IMR-90 (cell line): Measurements from ENCODE around the gene NFATC1. TPM values are rescaled to one million over a fixed set of nuclear protein-coding genes. Genes with fewer than 3 reads are reported as not detected.

Experiments used
- ATAC-seq: fragments of 200-7000 bp; cut with Tn5 transposase; 2 replicates; pipeline ENCODE4 v1.9.1; 2020; ENCODE audit warnings: low read depth, mild to moderate bottlenecking, moderate library complexity
- BruUV-seq: library from RNA; stranded (reverse); fragments of 400-500 nt; replicated peaks from 2 replicates; lab custom pipeline; 2021; lab: Mats Ljungman, UMichigan
- CTCF ChIA-PET: fragments of 300-600 bp; formaldehyde crosslinking; extraction: SDS; loops from one replicate; lab custom pipeline; 2021; ENCODE audit warnings: antibody characterized with exemption; lab: Yijun Ruan, JAX
- POLR2A ChIA-PET: fragments of 300-600 bp; sonication (Branson Sonifier 250); formaldehyde crosslinking; loops from one replicate; lab custom pipeline; 2022; ENCODE audit warnings: antibody characterized with exemption; ENCODE audit not compliant: unreplicated experiment; lab: Charles Lee
- DNase-seq: peaks from one replicate; pipeline ENCODE4 v3.0.0; 2013
- H2AFZ ChIP-seq: replicated peaks from 2 replicates; pipeline ENCODE3; 2013; ENCODE audit warnings: low read length, mild to moderate bottlenecking; ENCODE audit not compliant: poor library complexity
- H2AK5ac ChIP-seq: 2 replicates; pipeline ENCODE4 v1.6.1; 2013; ENCODE audit warnings: low read depth, low read length, inconsistent platforms
- H2AK9ac ChIP-seq: replicated peaks from 2 replicates; pipeline ENCODE3; 2013; ENCODE audit warnings: mild to moderate bottlenecking, low read depth, low read length, moderate library complexity; ENCODE audit not compliant: poor library complexity
- H2BK120ac ChIP-seq: 2 replicates; pipeline ENCODE4 v1.6.1; 2013; ENCODE audit warnings: low read depth, low read length, inconsistent platforms
- H2BK15ac ChIP-seq: 3 replicates; pipeline ENCODE4 v1.6.1; 2013; ENCODE audit warnings: low read depth, low read length, inconsistent platforms
- H2BK20ac ChIP-seq: 2 replicates; pipeline ENCODE4 v1.6.1; 2013; ENCODE audit warnings: low read depth, mild to moderate bottlenecking, inconsistent platforms, low read length, moderate library complexity
- H2BK5ac ChIP-seq: 2 replicates; pipeline ENCODE4 v1.6.1; 2013; ENCODE audit warnings: mild to moderate bottlenecking, low read depth, low read length, inconsistent platforms; ENCODE audit not compliant: poor library complexity, severe bottlenecking
- H3K14ac ChIP-seq: replicated peaks from 2 replicates; pipeline ENCODE4 v1.6.1; 2013; ENCODE audit warnings: low read depth, low read length, inconsistent platforms
- H3K18ac ChIP-seq: 2 replicates; pipeline ENCODE4 v1.6.1; 2013; ENCODE audit warnings: low read depth, low read length, control low read depth
- H3K23ac ChIP-seq: 2 replicates; pipeline ENCODE4 v1.6.1; 2013; ENCODE audit warnings: low read depth, low read length, inconsistent platforms
- H3K27ac ChIP-seq: 2 replicates; pipeline ENCODE4 v1.5.1; 2013; ENCODE audit warnings: mild to moderate bottlenecking, control low read depth, low read length; ENCODE audit not compliant: insufficient read depth
- H3K27me3 ChIP-seq: 2 replicates; pipeline ENCODE4 v1.6.1; 2013; ENCODE audit warnings: low read length; ENCODE audit not compliant: control insufficient read depth, insufficient read depth
- H3K36me3 ChIP-seq: 2 replicates; pipeline ENCODE4 v1.6.1; 2013; ENCODE audit warnings: low read length, mixed read lengths; ENCODE audit not compliant: control insufficient read depth, insufficient read depth
- H3K4ac ChIP-seq: 2 replicates; pipeline ENCODE4 v1.6.1; 2013; ENCODE audit warnings: low read depth, low read length, inconsistent platforms
- H3K4me1 ChIP-seq: 2 replicates; pipeline ENCODE4 v1.6.1; 2013; ENCODE audit warnings: low read length, mixed read lengths; ENCODE audit not compliant: control insufficient read depth, insufficient read depth
- H3K4me2 ChIP-seq: 2 replicates; pipeline ENCODE4 v1.6.1; 2013; ENCODE audit warnings: low read depth, mild to moderate bottlenecking, control low read depth, low read length, moderate library complexity
- H3K4me3 ChIP-seq: 2 replicates; pipeline ENCODE4 v1.5.1; 2013; ENCODE audit warnings: low read depth, mild to moderate bottlenecking, control low read depth, low read length, moderate library complexity; ENCODE audit not compliant: insufficient read depth
- H3K56ac ChIP-seq: 2 replicates; pipeline ENCODE4 v1.6.1; 2013; ENCODE audit warnings: low read length, inconsistent platforms; ENCODE audit not compliant: insufficient read depth; ENCODE audit errors: extremely low read depth
- H3K79me1 ChIP-seq, 2 experiments: 2 replicates each; pipeline ENCODE4 v1.6.1; 2013; ENCODE audit warnings: low read length in 2 of 2, inconsistent platforms in 1 of 2, low read depth in 1 of 2
- H3K9ac ChIP-seq: 2 replicates; pipeline ENCODE4 v1.6.1; 2013; ENCODE audit warnings: low read depth, low read length, control low read depth
- H3K9me1 ChIP-seq: 2 replicates; pipeline ENCODE4 v1.6.1; 2013; ENCODE audit warnings: low read length, inconsistent platforms; ENCODE audit not compliant: insufficient read depth
- H3K9me3 ChIP-seq: 2 replicates; pipeline ENCODE4 v1.6.1; 2013; ENCODE audit warnings: low read length; ENCODE audit not compliant: control insufficient read depth, insufficient read depth
- H4K20me1 ChIP-seq: 2 replicates; pipeline ENCODE4 v1.6.1; 2013; ENCODE audit warnings: low read length, inconsistent platforms; ENCODE audit not compliant: insufficient read depth
- H4K5ac ChIP-seq: 2 replicates; pipeline ENCODE4 v1.6.1; 2013; ENCODE audit warnings: mild to moderate bottlenecking, low read depth, low read length, control low read depth
- H4K8ac ChIP-seq, 2 experiments: 2 replicates each; pipeline ENCODE4 v1.6.1; 2013; ENCODE audit warnings: low read depth in 2 of 2, low read length in 2 of 2, control low read depth in 1 of 2, inconsistent platforms in 1 of 2
- H4K91ac ChIP-seq: 2 replicates; pipeline ENCODE4 v1.6.1; 2013; ENCODE audit warnings: low read depth, low read length, inconsistent platforms; ENCODE audit not compliant: insufficient read depth
- BHLHE40 ChIP-seq: fragments of 150-350 bp; IDR thresholded peaks from 2 replicates; pipeline ENCODE4 v1.6.1; 2016; ENCODE audit warnings: mild to moderate bottlenecking, low read depth, low read length
- CEBPB ChIP-seq: IDR thresholded peaks from 2 replicates; pipeline ENCODE4 v1.6.1; 2012; ENCODE audit warnings: low read depth, low read length, improper control_type of control experiment
- CHD1 ChIP-seq: IDR thresholded peaks from 2 replicates; pipeline ENCODE4 v1.6.1; 2012; ENCODE audit warnings: low read depth, low read length, improper control_type of control experiment
- FOS ChIP-seq: fragments of 150-350 bp; IDR thresholded peaks from 2 replicates; pipeline ENCODE4 v1.6.1; 2016; ENCODE audit warnings: low read depth, low read length
- MAFK ChIP-seq: IDR thresholded peaks from 2 replicates; pipeline ENCODE4 v1.6.1; 2012; ENCODE audit warnings: low read depth, low read length, improper control_type of control experiment
- MAZ ChIP-seq: IDR thresholded peaks from 2 replicates; pipeline ENCODE4 v1.6.1; 2012; ENCODE audit warnings: low read depth, mild to moderate bottlenecking, low read length, improper control_type of control experiment, moderate library complexity, borderline replicate concordance
- NFE2L2 ChIP-seq: fragments of 150-350 bp; IDR thresholded peaks from 2 replicates; pipeline ENCODE4 v1.6.1; 2016; ENCODE audit warnings: low read depth, mild to moderate bottlenecking, low read length
- POLR2A ChIP-seq: IDR thresholded peaks from 2 replicates; pipeline ENCODE4 v1.6.1; 2012; ENCODE audit warnings: mild to moderate bottlenecking, low read depth, low read length
- RAD21 ChIP-seq: IDR thresholded peaks from 2 replicates; pipeline ENCODE4 v1.6.1; 2012; ENCODE audit warnings: low read length, improper control_type of control experiment
- RCOR1 ChIP-seq: IDR thresholded peaks from 2 replicates; pipeline ENCODE4 v1.6.1; 2012; ENCODE audit warnings: mild to moderate bottlenecking, low read length, improper control_type of control experiment; ENCODE audit not compliant: insufficient replicate concordance
- RFX5 ChIP-seq: IDR thresholded peaks from 2 replicates; pipeline ENCODE4 v1.8.0; 2012; ENCODE audit warnings: low read depth, mild to moderate bottlenecking, low read length, moderate library complexity
- SMC3 ChIP-seq: fragments of 150-350 bp; IDR thresholded peaks from 2 replicates; pipeline ENCODE4 v1.6.1; 2016; ENCODE audit warnings: low read depth, mild to moderate bottlenecking, antibody characterized with exemption, low read length, moderate library complexity
- WGBS, 2 experiments: methylation state at CpG; one replicate each; pipeline versions ENCODE4 v1.1.5 to v1.1.7; 2013; ENCODE audit warnings: missing lambda C conversion rate in 2 of 2; ENCODE audit not compliant: insufficient read length in 1 of 2; ENCODE audit errors: extremely low coverage in 2 of 2; 5-methylcytosine and 5-hydroxymethylcytosine counted together
- dilution Hi-C: fragments of 300-500 bp; cut with HindIII; formaldehyde crosslinking; loops from one replicate; pipeline ENCODE4 v1.14.3; 2018; ENCODE audit warnings: low sequenced_read_pairs; ENCODE audit not compliant: unreplicated experiment
- in situ Hi-C: fragments of 300-500 bp; cut with MboI; formaldehyde crosslinking; loops from 3 replicates; pipeline ENCODE4 v1.14.3; 2019; ENCODE audit warnings: low sequenced_read_pairs, inconsistent platforms, mixed read lengths
- intact Hi-C: fragments of 100-400 bp; cut with micrococcal nuclease; formaldehyde crosslinking; loops from 2 replicates; pipeline ENCODE4 v1.10.0; 2022
- polyA plus RNA-seq, 3 experiments: library from polyadenylated mRNA; depleted of rRNA; stranded (reverse); fragments of >200 nt; gene quantifications; 2 replicates each; pipeline ENCODE4 v1.2.3, GENCODE V29; 2012; ENCODE audit warnings: low replicate concordance in 1 of 3
- total RNA-seq: library from RNA; depleted of rRNA; stranded (reverse); fragments of >200 nt; gene quantifications from 2 replicates; pipeline ENCODE4 v1.2.3, GENCODE V29; 2012
- TF ChIP-seq, protein P1 (sequence below): fragments of 150-350 bp; IDR thresholded peaks from 2 replicates; pipeline ENCODE4 v1.6.1; 2016; ENCODE audit warnings: low read depth, mild to moderate bottlenecking, low read length, moderate library complexity, borderline replicate concordance
- TF ChIP-seq, protein P2 (sequence below): conservative IDR thresholded peaks from 2 replicates; pipeline ENCODE4 v1.5.1; 2012; ENCODE audit warnings: mild to moderate bottlenecking, low read depth, low read length, improper control_type of control experiment

Gene NFATC1
- total and polyA plus RNA-seq, 2 of the 4 experiments (the other 2 are of a cell fraction), result 0.36 to 1.8 TPM

DNA sequence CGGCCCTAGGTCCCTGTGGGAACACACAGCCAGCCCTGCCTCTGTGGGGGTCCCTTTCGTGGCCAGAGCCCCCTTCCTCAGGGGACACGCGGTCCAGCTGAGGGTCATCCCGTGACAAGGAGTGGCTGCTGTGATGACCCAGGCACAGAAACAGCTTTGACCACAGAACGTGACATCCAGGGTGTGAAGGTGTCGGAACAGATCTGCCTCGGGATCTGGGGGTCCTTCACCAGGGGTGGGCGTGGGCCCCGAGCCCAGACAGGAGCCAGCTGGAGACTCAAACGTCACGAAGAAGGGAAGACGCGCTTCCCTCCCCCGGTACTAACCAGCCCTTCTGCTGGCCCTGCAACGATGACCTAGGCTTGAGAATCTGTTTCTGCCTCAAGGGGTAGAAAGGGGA, 75.9 kb downstream of the NFATC1 start:
- Histone ChIP-seq H3K27me3 (no peaks in the 10 kb centered on the region), H4K91ac (no peak overlapping the region), H3K23ac (no peak overlapping the region), H4K5ac (no peak overlapping the region), H2BK5ac (no peak overlapping the region), H2AK5ac (no peak overlapping the region), H3K56ac (no peak overlapping the region), H3K4me3 (no peak overlapping the region), H3K18ac (no peak overlapping the region), H3K14ac (no peak overlapping the region), H4K20me1 (no peaks in the 10 kb centered on the region), H3K9me1 (no peaks in the 10 kb centered on the region), H3K36me3 (peaks cover 5% of the 10 kb centered on the region; the same call in 1 of the 2 replicates), H3K9ac (no peak overlapping the region), H3K9me3 (peaks cover 6% of the 10 kb centered on the region; the same call in 1 of the 2 replicates), H2BK120ac (no peak overlapping the region), H3K79me1 (no peaks in the 10 kb centered on the region), H2AFZ (no peak overlapping the region), H2BK20ac (no peak overlapping the region), H3K4me1 (no peaks in the 10 kb centered on the region), H3K4ac (no peak overlapping the region), H3K4me2 (no peak overlapping the region), H3K27ac (no peak overlapping the region), H2BK15ac (no peak overlapping the region), H2AK9ac (no peak overlapping the region), H4K8ac (no peak overlapping the region)
- ChIA-PET POLR2A (no interaction called here), CTCF (no interaction called here)
- 20% methylated on average over 1 of the region's 16 CpGs; no CpG with 5 or more reads in 1 of the 2 experiments for WGBS, 2 experiments
- dilution Hi-C loops, result no loop called here
- no TSS peak for BruUV-seq
- DNase-seq, result no peak
- TF ChIP-seq NFE2L2 (no peak), RAD21 (no peak), CHD1 (no peak), POLR2A (no peak), SMC3 (no peak), RFX5 (no peak), RCOR1 (no peak), FOS (no peak), MAFK (no peak), BHLHE40 (no peak), CEBPB (no peak), MAZ (no peak)
- TF ChIP-seq, protein P1, sequence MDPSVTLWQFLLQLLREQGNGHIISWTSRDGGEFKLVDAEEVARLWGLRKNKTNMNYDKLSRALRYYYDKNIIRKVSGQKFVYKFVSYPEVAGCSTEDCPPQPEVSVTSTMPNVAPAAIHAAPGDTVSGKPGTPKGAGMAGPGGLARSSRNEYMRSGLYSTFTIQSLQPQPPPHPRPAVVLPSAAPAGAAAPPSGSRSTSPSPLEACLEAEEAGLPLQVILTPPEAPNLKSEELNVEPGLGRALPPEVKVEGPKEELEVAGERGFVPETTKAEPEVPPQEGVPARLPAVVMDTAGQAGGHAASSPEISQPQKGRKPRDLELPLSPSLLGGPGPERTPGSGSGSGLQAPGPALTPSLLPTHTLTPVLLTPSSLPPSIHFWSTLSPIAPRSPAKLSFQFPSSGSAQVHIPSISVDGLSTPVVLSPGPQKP, result no peak
- TF ChIP-seq, protein P2, sequence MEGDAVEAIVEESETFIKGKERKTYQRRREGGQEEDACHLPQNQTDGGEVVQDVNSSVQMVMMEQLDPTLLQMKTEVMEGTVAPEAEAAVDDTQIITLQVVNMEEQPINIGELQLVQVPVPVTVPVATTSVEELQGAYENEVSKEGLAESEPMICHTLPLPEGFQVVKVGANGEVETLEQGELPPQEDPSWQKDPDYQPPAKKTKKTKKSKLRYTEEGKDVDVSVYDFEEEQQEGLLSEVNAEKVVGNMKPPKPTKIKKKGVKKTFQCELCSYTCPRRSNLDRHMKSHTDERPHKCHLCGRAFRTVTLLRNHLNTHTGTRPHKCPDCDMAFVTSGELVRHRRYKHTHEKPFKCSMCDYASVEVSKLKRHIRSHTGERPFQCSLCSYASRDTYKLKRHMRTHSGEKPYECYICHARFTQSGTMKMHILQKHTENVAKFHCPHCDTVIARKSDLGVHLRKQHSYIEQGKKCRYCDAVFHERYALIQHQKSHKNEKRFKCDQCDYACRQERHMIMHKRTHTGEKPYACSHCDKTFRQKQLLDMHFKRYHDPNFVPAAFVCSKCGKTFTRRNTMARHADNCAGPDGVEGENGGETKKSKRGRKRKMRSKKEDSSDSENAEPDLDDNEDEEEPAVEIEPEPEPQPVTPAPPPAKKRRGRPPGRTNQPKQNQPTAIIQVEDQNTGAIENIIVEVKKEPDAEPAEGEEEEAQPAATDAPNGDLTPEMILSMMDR, result no peak
- intact Hi-C loops, result no loop called here
- in situ Hi-C loops, result no loop called here
- ATAC-seq, result no peak
